Fibroblast of villous mesenchyme (primary cell): Measurements from ENCODE around the gene SQSTM1. TPM values are rescaled to one million over a fixed set of nuclear protein-coding genes. Genes with fewer than 3 reads are reported as not detected.

ENCODE experiments used
- DNase-seq: peaks from one replicate; pipeline ENCODE4 v3.0.0-alpha.2; 2010; ENCODE audit warnings: low read depth
- H3K4me3 ChIP-seq: 2 replicates; pipeline ENCODE4 v1.5.1; 2011; ENCODE audit warnings: low read depth, mild to moderate bottlenecking, low read length
- CTCF ChIP-seq: IDR thresholded peaks from 2 replicates; pipeline ENCODE4 v1.5.1; 2012; ENCODE audit warnings: low read depth, mild to moderate bottlenecking, low read length; ENCODE audit not compliant: insufficient read depth
- total RNA-seq: library from RNA; depleted of rRNA; stranded (reverse); fragments of >200 nt; gene quantifications from 2 replicates; pipeline ENCODE4 v1.2.3, GENCODE V29; 2012

Gene SQSTM1
- total RNA-seq, 1 donor: 892 TPM

- no peak overlapping the region for H3K4me3 ChIP-seq
- DNase-seq: no peak
- no peak for TF ChIP-seq CTCF
Observed at GRCh38 chr5:179802207-179802883, 18.4 kb upstream of the SQSTM1 start.

- H3K4me3 ChIP-seq: no peak overlapping the region
- DNase-seq: no peak
- TF ChIP-seq CTCF: no peak
Observed at GRCh38 chr5:179802950-179803562, 17.6 kb upstream of the SQSTM1 start.

- DNase-seq: no peak
- no peak for TF ChIP-seq CTCF
- no peak overlapping the region for H3K4me3 ChIP-seq
Observed at GRCh38 chr5:179803651-179804554, 16.8 kb upstream of the SQSTM1 start.

- peak overlapping the region; percentile 78 for H3K4me3 ChIP-seq
- no peak for DNase-seq
- TF ChIP-seq CTCF: no peak
Observed at GRCh38 chr5:179804555-179804947, 16.2 kb upstream of the SQSTM1 start.

GRCh38 chr5:179805070-179805528 lies 15.6 kb upstream of the SQSTM1 start:
- DNase-seq: no peak
- H3K4me3 ChIP-seq: peak overlapping the region; percentile 78
- TF ChIP-seq CTCF: no peak

GRCh38 chr5:179805529-179806249 lies 15.0 kb upstream of the SQSTM1 start:
- H3K4me3 ChIP-seq: peak overlapping the region; percentile 78
- no peak for TF ChIP-seq CTCF
- peak; percentile 49 for DNase-seq
